NCI-H2029 treated with DMSO at 0.1 percent for 48 hours (cell line): Measurements from ENCODE around the gene AFAP1L1.
A peak's percentile ranks its signal among the peaks of the same experiment; 100 is the strongest.

Experiments used
- DNase-seq: peaks from one replicate; lab custom pipeline; 2025; lab: John Stamatoyannopoulos, UW

The AFAP1L1 gene

DNA sequence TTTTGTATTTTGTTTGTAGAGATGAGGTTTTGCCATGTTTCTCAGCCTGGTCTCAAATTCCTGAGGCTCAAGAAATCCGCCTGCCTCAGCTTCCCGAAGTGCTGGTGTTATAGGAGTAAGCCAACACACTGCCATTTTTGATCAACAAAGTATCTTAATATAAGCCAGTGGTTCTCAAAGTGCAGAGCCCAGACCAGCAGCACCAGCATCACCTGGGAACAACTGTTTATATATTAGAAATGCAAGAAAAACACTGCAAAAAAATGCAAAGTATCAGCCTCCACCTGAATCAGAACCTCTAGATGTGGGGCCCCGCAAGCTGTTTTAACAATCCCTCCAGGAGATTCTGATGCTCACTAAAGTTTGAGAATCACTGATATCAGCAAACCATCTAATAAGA lies 101.3 kb downstream of the AFAP1L1 start:
- no peak for DNase-seq

DNA sequence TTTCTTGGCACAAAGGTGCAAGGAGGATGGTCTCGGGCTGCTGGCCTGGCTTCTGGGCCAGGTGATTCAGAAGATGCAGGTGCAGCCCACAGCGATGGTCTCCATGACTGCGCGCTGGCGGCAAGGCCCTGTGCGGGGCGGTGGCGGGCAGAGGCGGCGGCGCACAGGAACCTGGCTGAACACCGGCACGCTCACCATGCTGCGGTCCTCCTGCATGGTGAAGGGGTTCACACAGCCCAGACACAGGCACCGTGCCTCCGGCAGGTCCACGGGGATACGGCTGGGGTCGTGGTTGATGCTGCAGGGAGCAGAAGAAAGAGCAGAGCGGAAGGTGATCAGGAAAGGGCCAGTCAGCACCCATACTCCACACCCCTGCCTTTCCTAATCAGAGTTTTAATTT lies 102.6 kb downstream of the AFAP1L1 start:
- no peak for DNase-seq

DNA sequence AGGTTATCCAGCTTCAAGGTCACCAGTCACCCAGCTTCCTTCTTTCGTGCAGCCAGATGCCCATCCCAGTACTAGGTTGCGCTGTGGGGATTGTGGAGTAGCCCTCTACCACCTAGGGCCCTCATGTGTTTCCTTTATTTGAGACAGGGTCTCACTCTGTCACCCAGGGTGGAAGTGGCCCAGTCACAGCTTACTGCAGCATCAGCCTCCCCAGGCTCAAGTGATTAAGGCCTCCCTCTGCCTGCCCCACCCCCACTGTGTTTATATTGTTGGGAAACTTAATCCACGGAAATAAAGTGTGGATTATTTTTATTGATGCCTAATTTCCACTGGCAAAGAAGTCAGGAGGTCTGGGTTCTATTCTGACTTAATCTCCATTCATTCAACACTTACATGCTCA lies 103.1 kb downstream of the AFAP1L1 start:
- DNase-seq, result no peak

DNA sequence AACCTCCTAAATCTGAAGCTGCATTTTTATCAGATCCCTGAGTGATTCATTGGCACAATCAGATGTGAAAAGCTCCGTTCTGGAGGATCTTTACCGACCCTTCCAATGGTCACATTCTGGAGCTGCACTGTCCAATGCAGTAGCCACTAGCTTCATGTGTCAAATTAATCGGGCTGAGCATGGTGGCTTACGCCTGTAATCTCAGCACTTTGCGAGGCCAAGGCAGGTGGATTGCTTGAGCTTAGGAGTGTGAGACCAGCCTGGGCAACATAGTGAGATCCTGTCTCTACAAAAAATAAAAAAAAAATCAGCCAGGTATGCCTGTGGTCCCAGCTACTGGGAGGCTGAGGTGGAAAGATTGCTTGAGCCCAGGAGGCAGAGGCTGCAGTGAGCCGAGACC lies 103.8 kb downstream of the AFAP1L1 start:
- no peak for DNase-seq

DNA sequence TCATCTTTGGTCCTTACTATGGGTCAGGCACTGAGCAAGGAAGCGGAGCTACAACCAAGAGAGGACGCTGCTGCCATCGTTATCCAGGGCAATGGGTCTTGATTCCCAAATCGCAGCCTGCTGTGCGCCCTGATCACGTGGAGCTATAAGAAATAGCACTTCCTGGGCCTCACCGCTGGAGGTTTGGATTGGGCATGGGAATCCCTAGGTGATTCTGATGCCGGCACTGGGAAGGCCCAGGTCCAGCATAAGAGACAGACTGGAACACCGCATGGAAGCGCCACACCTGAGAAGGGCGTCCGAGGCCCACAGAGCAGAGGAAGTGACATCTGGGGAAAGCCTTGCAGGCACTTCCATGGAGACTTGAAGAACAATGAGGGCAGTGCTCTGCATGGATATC lies 104.4 kb downstream of the AFAP1L1 start:
- no peak for DNase-seq

DNA sequence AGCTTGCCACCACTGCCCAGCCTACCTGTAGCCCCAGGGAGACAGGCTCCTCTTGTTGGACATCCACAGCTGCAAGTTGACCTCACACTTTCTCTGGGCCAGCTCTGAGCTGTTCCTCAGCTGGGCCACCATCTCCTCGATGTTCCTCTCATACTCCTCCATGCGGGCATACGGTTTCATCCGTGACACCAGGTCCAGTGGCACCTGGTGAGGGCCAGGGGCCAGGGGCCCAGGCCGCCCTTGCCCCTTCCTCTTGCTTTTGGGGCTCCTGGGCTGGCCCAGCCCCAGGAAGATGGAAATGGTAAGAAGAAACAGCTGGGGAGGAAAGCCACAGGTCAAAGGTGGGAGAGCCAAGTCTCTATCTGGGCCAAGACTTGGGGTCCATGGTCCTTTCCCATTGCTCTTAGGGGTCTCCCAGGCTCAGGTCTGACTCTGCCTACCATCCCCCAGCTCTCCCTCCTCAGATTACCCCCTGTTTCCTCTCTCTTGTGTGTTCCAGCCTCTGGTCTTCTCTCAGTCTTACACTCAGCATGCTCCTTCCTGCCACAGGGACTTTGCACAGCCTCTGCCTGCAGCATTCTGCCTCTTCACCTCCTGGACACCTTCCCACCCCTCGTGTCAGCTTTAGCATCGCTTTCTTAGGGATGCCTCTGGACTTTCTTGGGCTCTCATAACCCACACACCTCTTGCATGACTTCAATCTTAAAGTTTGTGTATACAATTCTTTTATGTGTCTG lies 105.2 kb downstream of the AFAP1L1 start:
- no peak for DNase-seq

DNA sequence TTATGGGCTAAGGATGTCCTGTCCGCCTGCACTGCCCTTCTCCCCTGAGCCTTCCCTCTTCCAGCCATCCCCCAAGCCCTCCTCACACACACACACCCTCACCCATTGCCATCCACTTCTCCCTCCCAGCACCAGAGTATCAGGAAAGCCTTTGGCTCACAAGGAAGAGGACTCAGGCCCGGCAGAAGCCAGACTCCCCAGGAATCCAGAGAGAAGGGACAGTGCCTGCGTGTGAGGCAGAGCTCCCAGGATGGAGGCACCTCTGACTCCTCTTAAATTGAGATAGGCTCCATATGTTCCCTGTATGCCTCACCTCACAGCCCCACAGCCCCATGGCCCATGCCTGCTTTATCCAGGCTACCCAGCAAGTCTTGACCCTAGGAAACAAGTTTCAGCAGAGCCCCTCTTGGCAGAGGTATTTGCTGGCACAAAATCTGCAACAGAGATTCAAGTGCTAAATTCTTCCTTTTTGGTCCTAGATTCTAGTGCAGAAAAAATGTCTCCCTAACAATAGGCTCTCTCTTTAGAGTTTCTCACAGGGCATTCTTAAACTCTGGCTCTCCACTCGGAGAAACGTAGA lies 106.7 kb downstream of the AFAP1L1 start:
- DNase-seq, result no peak

DNA sequence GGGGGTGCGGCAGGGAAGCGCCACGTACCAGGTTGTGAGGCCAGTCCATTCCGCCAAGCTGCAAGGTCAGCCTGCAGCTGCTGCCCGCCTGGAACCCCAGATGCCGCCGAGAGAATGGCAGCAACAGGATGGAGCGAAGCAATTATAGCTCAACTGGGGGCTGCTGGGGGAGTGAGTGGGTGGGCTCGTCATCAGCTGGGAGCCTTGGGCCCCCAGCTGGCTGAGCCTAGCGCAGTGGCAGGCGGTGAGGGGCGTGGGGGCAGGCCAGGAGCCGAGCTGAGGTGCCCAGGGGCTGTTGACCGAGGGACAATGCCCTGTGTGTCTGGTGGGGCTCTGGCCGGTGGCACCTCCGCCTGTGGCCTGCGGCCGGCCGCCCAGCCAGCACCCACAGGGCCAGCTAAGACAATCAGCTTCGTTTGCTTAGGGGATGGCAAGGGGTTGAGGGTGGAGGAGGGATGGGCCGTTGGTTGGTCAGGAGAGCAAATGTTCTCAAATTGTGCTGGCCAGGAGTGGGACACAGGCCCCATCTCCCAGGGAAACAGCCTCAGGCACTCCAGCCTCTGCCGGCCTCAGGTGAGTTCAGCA lies 107.6 kb downstream of the AFAP1L1 start, which contains the start of gene IL17B:
Gene IL17B (minus strand): TSS at position 116 of the 585 bp plus-strand sequence. CDS start 67 bp downstream, at position 49.
- DNase-seq, result no peak

DNA sequence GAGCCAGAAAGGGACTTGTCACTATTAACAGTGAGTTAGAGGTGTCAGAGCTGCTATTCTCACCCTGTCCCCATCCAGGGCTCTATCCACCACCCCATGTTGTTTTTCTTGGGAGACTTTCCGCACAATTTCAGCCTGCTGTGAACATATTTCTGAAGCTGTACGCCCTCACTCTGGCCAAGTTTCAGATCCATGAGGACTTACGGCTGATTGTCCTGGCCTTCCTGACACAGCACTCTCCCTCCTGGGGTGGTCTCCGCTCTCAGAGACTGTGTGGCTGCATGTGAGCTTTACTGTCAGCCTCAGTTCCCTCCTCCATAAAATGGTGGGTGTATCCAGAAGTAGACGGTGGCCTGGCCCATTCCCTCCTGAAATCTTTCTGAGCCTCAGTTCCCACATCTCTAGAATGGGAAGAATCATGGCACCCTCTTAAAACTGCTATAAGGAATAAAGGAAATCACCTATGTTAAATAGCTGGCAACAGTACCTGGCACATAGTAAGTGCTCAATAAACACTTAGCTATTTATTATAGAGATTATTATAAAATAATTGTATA lies 108.2 kb downstream of the AFAP1L1 start:
- DNase-seq, result no peak

DNA sequence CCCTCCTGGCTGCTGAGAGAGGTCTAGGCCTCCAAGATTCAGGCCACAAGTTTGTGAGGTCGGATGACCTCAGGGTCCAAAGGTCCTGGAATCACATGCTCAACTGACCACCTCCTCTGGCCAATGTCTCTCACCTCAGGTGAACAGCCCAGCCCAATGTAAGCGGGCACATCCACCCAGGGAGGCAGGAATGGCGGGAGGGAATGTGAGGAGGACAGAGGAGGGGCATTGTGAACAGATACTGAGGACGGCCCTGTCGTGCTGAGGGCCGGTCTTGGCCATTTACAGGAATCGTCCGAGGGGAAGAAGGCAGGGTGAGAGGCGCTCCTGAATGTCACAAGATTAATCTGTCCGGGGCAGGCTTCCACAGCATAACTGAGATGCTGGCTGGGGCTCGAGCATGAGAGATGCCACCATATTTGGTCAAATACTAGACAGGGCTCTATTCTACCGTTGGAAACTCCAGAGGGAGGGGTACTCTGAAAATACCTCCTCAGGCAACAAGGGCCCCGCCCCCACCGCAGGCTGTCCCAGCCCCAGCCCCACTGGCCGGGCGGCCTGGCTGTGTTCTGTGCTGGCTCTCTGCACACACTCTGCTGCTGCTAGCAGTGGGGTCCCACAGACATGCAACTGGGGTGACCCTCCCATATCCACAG lies 108.9 kb downstream of the AFAP1L1 start:
- no peak for DNase-seq

DNA sequence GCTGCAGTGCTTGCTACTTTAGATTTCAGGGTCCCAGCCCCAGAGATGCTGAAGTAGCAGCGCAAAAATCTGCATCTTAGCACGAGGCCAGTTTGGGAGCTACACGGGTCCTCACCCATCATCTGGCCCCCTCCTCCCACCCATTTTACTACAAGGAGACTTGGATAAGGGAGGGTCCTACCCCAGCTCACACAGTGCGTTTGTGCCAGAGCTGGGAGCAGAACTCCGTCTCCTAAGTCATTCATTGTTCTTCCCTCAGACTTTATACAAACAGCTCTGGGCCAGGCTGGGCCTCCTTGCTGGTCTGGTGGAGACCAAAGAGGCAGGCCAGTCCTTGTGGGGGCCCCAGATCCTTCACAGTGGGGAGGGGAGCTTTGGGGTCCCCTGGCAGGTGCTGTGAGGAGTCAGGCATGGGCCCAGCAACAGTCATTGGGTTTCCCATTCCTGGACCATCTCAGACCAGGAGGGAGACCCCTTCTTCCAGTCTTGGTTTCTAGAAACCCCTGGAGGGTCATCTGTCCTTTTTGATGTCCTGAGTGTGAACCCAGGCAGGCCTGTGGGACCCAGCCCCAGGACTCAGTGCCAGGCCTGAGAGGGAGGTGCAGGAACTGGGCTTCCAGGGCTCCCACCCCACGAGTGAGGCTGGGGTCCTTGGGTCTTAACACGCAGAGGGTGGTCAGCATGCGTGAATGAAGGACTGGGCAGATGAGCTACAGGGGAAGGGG lies 109.8 kb downstream of the AFAP1L1 start:
- DNase-seq, result no peak

DNA sequence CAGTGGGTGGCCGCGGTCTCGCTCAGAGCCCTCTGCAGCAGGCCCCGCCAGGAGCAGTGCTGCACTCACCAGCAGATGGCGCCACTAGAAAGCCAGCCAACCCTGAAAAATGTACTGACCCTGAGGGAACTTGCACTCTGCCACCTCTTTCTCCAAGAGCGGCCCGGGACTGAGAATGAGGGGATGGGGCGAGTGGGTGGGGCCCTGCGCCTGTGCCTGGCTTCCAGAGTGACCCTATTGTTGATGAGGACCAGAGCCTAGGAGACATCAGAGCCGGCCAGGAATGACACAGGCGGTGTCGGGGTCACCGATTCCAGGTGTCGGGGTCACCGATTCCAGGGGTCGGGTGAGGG lies 110.3 kb downstream of the AFAP1L1 start:
- DNase-seq, result peak; percentile 41

DNA sequence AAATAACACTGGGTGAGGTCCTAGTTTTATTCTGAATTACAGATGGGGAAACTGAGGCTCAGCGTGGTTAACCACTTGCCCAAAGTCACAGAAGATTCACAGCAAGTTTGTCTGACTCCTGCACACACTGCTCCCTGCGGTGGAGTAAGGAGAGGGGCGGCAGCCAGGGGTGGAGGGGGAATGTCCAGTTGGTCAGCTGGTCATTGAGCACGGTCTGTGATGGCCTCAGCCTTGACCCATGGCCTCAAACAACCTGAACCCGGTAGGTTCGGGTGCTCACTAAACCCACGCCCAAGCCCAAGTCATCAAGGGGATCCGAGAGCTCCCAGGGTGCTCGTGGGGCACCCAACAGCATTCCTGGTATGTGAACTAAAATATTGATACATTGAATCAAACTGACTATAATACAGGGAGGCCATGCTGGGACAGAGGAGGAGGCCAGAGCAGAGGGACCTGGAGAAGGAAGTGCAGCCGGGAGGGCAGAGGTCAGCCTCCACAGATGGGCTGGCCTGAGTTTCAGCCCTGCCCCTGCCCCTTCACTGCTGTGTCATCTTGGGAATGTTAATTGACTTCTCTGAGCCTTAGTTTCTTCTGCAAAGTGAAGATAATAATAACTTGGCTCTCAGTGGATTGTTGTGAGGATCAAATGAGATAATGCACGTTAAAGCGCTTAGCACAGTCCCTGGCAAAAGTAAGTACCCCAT lies 111.0 kb downstream of the AFAP1L1 start:
- no peak for DNase-seq

DNA sequence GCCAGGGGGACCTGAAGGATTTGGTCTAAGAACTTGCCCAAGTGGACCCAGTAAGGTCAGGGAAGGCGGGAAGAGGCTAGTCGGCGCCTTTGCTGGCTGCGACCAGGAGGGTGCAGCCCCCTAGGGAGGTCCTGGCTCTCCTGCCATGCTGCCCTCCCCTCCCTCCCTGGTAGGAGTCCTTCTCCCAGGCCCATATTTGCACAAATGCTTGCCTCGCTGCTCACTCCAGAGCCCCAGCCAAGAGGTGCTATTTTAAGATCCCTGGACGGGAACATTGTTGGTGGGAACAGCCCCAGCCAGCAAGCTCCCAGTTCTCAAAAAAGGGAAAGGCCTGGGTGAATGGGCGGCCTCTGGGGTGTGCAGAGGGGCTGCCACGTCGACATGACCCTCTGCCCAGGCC lies 111.7 kb downstream of the AFAP1L1 start:
- no peak for DNase-seq

DNA sequence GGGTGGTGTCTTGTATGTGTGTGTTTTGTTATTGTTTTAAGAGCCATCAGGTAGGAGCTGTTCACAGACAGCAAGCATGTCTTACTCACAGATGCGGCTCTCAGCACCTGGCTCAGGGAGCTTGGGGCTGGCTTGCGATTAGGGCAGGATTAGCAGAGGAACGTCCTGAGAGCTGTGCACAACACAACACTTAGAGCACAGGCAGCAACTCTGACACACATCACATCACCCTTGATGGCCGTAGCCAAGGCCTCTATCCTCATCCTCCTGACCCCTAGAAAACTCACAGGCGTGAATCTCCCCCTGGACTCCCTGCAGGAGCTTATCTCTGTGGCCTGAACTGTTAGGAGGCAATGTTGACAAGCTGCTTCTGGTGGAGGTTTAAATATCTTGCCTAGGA lies 114.5 kb downstream of the AFAP1L1 start:
- DNase-seq, result no peak

DNA sequence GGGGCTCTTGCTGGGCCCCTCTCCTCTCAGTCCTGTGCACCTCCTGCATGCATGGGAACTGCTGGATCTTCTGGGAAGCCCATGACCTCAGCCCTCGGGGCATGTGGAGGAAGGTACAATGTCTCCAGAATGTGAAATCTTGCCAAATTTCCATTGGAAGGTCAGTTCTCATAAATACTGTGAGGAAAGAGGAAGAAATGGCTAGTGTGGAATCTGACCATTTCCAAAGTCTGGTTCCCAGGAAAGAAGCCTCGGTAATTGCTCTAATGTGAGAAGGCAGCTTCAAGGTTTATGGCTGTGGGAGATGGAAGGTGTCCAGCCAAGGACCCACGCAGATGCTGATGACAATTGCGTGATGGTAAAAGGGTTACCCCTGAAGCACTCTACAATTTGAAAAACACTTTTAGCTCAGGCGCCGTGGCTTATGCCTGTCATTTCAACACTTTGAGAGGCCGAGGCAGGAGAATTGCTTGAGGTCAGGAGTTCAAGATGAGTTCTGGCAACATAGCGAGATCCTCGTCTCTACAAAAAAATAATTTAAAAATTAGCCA lies 115.5 kb downstream of the AFAP1L1 start:
- DNase-seq, result no peak

DNA sequence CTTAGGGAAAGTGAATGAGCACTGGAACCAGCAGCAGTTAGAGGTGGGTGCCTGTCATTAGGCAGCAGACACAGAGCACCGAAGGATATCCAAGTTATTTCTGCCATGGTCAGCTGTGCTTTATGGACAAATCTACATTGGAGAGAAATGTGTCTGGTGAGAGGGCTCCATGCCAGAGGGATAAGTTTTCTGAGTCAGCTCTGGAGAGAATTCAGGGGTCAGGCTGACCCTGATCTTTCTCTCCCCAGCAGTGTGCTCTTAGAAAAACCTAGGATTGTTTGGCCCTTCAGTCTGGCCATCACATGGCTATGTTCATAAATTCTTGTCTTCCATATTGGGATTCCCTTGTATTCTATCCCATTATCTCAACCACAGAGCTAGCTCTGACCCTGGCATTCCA lies 116.3 kb downstream of the AFAP1L1 start:
- DNase-seq, result no peak

DNA sequence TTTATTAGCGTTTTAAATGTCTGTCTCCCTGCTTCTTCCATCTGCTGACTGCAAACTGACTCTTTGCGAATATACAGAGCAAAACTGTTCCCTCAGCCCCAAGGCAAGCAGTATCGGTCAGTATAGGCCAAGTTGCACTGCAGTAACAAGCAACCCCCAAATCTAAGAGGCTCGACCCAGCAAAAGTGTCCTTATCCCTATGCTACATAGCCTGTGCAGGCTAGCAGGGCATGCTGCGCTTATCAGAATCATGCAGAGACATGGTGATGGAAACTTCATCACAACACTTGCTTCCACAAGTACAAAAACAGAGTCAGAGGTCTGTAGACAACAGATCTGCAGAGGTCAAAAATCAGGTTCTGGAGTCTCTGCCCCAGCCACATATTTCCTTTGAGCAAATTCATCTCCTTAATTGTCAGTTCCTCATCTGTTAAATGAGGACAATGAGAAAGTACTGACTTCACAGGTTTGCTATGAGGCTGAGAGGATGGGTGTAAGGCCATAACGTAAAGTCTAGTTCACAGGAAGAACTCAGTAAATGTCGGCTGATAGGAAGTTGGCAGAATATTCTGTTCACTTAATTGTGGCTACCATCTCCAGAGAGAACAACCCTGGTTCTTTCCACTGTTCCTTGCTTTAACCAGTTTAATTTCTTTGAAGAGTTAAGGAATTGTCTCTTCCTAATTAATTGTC lies 117.0 kb downstream of the AFAP1L1 start:
- no peak for DNase-seq

DNA sequence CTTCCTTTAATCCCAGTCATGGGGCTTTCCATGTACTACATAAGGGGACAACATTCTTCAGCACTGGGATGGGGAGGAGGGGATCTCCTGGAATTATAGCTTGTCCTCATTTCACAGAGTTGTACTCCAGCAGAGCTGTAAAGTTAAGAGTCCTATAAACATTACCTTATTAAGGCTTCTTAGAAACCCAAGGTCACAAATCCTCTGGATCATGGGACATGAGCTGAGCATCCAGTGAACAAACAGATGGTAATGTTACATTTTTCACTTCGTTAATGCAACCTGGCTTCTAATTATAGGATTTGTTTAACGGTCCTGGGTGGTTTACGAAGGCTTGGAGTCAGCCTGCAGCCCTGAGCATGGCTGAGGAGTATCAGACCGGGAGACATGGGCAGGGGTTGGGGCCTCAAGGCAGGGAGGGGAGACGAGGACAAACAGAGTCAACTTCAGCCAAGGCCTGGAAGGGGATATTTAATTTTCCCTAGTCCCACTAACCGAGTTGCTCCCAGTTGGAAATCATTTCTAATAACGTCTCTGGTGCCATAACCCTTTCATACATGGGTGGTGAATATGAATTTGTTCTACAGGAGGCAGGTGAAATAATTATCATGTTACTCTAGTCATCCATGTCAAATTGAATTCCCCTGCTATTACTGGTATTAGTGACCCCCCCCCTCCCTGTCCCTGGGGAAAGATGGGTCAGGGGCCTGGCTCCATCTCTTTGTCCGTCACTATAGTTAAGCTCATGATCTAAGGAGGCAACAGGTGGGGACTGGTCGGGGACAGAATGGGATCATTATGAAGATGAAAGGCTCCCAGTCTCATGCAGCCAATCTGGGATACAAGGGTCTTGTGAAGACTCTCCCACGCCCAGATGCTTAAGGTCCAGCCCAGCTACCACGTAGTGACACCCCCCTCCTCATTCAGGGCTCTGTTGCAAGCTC lies 118.2 kb downstream of the AFAP1L1 start:
- DNase-seq, result no peak
